ENCODE results near the gene GNG11. TPM values are rescaled to one million over a fixed set of nuclear protein-coding genes. Genes with fewer than 3 reads are reported as not detected.

The GNG11 gene
- polyA plus RNA-seq, 2 of the 4 experiments (the other 2 are of a cell fraction), result 31.1 to 33.4 TPM

DNA sequence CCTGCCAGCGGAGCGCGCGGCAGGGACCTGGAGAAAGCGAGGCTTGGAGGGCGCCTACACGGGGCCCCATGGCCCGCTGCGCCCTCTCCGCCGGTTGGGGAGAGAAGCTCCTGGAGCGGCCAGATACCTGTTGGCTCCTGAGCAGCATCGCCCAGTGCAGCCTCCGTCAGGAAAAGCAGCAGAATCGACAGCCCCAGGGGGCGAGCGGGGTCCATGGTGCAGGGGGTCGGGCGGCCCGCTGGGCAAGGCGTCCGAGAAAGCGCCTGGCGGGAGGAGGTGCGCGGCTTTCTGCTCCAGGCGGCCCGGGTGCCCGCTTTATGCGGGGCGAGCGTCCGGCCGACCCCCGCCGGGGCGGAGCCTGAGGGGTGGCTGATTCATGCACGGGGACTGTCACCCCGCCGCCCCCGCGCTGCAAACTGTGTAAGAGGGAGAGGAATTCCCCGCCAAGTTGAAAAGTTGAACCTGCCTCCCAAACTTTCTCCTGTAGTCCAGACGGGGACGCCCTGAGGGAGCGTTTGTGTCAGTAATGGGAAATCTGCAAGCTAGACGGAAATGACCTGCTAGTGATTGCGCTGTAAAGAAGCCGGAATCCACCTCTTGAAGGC is 31.0 kb upstream of the GNG11 start, which contains the start of gene TFPI2:
TFPI2 (minus strand) TSS at position 290 of the 605 bp plus-strand sequence; CDS start at position 215, 75 bp downstream.
- ChIA-PET POLR2A (interaction anchor here (0.6 to 4.8 kb wide), 17 partner anchors 12 to 659 kb away, joined by 3 to 39 read pairs (median 4); partner anchors contain the start of genes GNG11 and VPS50), CTCF (interaction anchor here (0.6 to 5.1 kb wide), 22 partner anchors 8 to 1246 kb away, joined by 3 to 29 read pairs (median 4); no protein-coding TSS in a partner anchor)
- Histone ChIP-seq H3K4me1 (peaks cover 45% of the 10 kb centered on the region), H3K9me3 (no peaks in the 10 kb centered on the region), H3K4me2 (peak within 1 kb of the TSS; percentile 92), H3K4me3 (peak within 1 kb of the TSS; percentile 63), H3K27ac (peak within 1 kb of the TSS; percentile 74 to 97)
- peak; percentile 89 for FAIRE-seq
- peak; percentile 77 to 94 for DNase-seq (ENCODE audit: low read depth in 1 of 2, low spot score in 1 of 2)
- WGBS (ENCODE audit: missing lambda C conversion rate), result 1% methylated on average over 19 of the region's 49 CpGs
- peak; percentile 87 to 92 for ATAC-seq
- TF ChIP-seq EP300 (IDR thresholded peaks at IDR 0.05) (peak in 1 of 2 experiments; percentile 45; a peak in 1 of 5 replicates), ZNF302 (CRISPR knock-in tag; IDR thresholded peaks at IDR 0.05) (no peak), FOSL2 (IDR thresholded peaks at IDR 0.05) (no peak), FOSL2 (CRISPR knock-in tag; IDR thresholded peaks at IDR 0.05) (peak; percentile 87), E2F6 (IDR thresholded peaks at IDR 0.05; ENCODE audit: borderline replicate concordance, low read depth) (no peak; the same call in 1 of the 2 replicates), SMC3 (IDR thresholded peaks at IDR 0.05) (peak; percentile 59), NR3C1 (IDR thresholded peaks at IDR 0.05) (no peak), CEBPB (IDR thresholded peaks at IDR 0.05) (peak in 1 of 2 experiments; percentile 44; a peak in 1 of 4 replicates), FOXS1 (CRISPR knock-in tag; IDR thresholded peaks at IDR 0.05) (no peak), REST (IDR thresholded peaks at IDR 0.05) (no peak), TP53 (CRISPR knock-in tag; IDR thresholded peaks at IDR 0.05) (no peak), CHD2 (IDR thresholded peaks at IDR 0.05; ENCODE audit: low read length, partially characterized antibody) (peak; percentile 21), ELK1 (IDR thresholded peaks at IDR 0.05; ENCODE audit: low read depth, low read length) (no peak), BCL3 (IDR thresholded peaks at IDR 0.05) (peak; percentile 92), SREBF2 (IDR thresholded peaks at IDR 0.05) (no peak), PBX3 (IDR thresholded peaks at IDR 0.05) (peak; percentile 56; the same call in 1 of the 2 replicates), MYC (IDR thresholded peaks at IDR 0.05; ENCODE audit: borderline replicate concordance, low read length) (0 out of 2 replicates have a peak, but pooled peaks have one; percentile 19), RAD21 (conservative IDR thresholded peaks at IDR 0.05 in 1 of 2, IDR thresholded peaks at IDR 0.05 in 1 of 2) (peak; percentile 63 to 75), GATA3 (IDR thresholded peaks at IDR 0.05; ENCODE audit: borderline replicate concordance) (peak; percentile 73), NPAS2 (CRISPR knock-in tag; IDR thresholded peaks at IDR 0.05; ENCODE audit: borderline replicate concordance) (no peak), HES2 (IDR thresholded peaks at IDR 0.05) (no peak)
- TF ChIP-seq, protein P1, sequence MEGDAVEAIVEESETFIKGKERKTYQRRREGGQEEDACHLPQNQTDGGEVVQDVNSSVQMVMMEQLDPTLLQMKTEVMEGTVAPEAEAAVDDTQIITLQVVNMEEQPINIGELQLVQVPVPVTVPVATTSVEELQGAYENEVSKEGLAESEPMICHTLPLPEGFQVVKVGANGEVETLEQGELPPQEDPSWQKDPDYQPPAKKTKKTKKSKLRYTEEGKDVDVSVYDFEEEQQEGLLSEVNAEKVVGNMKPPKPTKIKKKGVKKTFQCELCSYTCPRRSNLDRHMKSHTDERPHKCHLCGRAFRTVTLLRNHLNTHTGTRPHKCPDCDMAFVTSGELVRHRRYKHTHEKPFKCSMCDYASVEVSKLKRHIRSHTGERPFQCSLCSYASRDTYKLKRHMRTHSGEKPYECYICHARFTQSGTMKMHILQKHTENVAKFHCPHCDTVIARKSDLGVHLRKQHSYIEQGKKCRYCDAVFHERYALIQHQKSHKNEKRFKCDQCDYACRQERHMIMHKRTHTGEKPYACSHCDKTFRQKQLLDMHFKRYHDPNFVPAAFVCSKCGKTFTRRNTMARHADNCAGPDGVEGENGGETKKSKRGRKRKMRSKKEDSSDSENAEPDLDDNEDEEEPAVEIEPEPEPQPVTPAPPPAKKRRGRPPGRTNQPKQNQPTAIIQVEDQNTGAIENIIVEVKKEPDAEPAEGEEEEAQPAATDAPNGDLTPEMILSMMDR (IDR thresholded peaks at IDR 0.05), result peak; percentile 40; the same call in 2 of the 3 replicates
- TF ChIP-seq, protein P2, sequence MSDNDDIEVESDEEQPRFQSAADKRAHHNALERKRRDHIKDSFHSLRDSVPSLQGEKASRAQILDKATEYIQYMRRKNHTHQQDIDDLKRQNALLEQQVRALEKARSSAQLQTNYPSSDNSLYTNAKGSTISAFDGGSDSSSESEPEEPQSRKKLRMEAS (IDR thresholded peaks at IDR 0.05), result peak; percentile 73
- TF ChIP-seq, protein P3, sequence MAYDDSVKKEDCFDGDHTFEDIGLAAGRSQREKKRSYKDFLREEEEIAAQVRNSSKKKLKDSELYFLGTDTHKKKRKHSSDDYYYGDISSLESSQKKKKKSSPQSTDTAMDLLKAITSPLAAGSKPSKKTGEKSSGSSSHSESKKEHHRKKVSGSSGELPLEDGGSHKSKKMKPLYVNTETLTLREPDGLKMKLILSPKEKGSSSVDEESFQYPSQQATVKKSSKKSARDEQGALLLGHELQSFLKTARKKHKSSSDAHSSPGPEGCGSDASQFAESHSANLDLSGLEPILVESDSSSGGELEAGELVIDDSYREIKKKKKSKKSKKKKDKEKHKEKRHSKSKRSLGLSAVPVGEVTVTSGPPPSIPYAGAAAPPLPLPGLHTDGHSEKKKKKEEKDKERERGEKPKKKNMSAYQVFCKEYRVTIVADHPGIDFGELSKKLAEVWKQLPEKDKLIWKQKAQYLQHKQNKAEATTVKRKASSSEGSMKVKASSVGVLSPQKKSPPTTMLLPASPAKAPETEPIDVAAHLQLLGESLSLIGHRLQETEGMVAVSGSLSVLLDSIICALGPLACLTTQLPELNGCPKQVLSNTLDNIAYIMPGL (CRISPR knock-in tag; IDR thresholded peaks at IDR 0.05; ENCODE audit: borderline replicate concordance), result no peak; the same call in 1 of the 2 replicates
- TF ChIP-seq, protein P4, sequence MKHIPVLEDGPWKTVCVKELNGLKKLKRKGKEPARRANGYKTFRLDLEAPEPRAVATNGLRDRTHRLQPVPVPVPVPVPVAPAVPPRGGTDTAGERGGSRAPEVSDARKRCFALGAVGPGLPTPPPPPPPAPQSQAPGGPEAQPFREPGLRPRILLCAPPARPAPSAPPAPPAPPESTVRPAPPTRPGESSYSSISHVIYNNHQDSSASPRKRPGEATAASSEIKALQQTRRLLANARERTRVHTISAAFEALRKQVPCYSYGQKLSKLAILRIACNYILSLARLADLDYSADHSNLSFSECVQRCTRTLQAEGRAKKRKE (CRISPR knock-in tag; IDR thresholded peaks at IDR 0.05; ENCODE audit: low read depth), result no peak

Data from A549 (cell line).